ENCODE results near the gene ABI1.
"Not testable (repeated sequence)": the region's sequence is repeated elsewhere in the genome, so short reads cannot be mapped to it uniquely, and the experiment has no call there.

The ABI1 gene

GRCh38 chr10:26804418-26805393, 56.1 kb downstream of the ABI1 start:
- no peak for DNase-seq (ENCODE audit: low read depth in 2 of 2)

- no peak for DNase-seq (ENCODE audit: low read depth in 2 of 2)
These were observed 56.9 kb downstream of the ABI1 start for GRCh38 chr10:26803849-26804248.

- no peak for DNase-seq (ENCODE audit: low read depth in 2 of 2)
These were observed 58.2 kb downstream of the ABI1 start for GRCh38 chr10:26802527-26802926.

GRCh38 chr10:26801831-26802230, 58.9 kb downstream of the ABI1 start:
- DNase-seq (ENCODE audit: low read depth in 2 of 2): no peak

GRCh38 chr10:26801274-26801673, 59.5 kb downstream of the ABI1 start:
- DNase-seq (ENCODE audit: low read depth in 2 of 2): no peak

GRCh38 chr10:26800468-26800867, 60.3 kb downstream of the ABI1 start:
- DNase-seq (ENCODE audit: low read depth in 2 of 2): no peak

DNA sequence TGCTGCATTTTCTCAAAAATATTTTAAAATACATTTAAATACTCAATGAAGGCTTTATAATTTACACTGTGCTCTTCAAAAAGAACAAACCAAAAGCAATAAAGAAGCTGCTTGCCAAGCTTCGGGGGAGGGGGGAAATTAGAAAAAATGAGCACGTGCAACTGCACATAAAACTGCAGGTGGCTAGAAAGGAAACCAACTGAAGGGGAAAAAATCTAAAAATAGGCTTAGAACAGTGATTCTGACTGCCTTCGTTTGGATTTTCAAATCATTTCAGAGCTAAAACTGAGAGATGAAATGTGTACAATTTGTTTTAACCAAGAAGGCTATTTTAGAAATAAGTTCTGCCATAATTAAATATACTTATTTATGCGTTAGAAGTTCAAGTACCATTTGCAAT, 61.4 kb downstream of the ABI1 start:
- no peak for DNase-seq (ENCODE audit: low read depth in 2 of 2)

- DNase-seq (ENCODE audit: low read depth in 2 of 2): no peak
These were observed 62.5 kb downstream of the ABI1 start for GRCh38 chr10:26798298-26798697.

DNA sequence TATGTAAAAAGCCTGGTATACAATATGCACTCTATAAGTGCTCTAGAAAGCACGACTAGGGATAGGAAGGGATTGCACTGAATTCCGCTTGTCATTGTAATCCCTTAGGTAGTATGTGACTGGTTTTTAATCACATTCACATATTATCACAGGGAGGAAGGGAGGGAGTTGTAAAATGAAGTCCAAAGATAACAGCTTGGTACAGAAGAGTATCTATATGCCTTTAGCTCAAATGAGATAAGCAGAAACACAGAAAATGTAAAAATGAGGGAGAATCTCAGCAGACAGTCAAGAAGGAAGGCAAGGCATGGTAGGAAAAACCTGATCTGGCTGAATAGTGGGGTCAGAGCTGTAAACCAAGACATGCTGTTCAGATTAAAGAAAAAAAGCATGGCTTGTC, 63.4 kb downstream of the ABI1 start:
- no peak for DNase-seq (ENCODE audit: low read depth in 2 of 2)

DNA sequence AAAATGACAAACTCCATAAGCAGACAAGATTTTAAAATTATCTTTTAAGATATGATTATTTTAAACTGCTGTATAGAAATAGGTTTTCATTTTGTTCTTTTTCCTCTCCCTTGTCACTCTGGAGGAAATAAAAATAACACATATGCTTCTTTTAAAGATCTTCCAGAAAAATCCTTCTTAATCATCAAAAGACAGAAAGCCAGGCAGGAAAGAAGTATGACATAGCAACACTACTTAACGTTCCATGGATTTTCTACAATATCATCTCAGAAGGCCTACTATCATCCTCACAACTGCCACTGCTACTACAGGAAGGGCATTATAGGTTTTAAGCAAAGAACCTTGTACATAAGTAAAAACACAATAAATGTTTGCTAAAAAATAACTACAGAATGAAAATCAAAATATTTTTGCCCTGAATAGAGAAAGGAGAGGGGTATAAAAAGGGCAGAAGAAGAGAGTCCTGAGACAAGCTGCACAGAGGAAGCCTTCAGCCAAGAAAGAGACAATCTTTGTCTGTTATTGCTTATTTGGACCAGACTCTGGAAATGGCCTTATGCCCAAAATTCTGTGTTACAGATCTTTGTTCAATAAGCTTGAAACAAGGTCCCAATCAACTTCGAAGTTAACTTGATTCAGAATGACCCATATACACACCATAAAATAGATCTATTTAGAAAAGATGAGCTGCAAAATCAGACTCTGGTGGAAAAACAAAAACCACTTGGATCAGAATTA, 67.8 kb downstream of the ABI1 start:
- no peak for DNase-seq (ENCODE audit: low read depth in 2 of 2)

- no peak for DNase-seq (ENCODE audit: low read depth in 2 of 2)
These were observed 70.3 kb downstream of the ABI1 start for GRCh38 chr10:26790221-26790995.

GRCh38 chr10:26789779-26790178, 71.0 kb downstream of the ABI1 start:
- not testable (repeated sequence) for DNase-seq (ENCODE audit: low read depth in 2 of 2)

- no peak for DNase-seq (ENCODE audit: low read depth in 2 of 2)
These were observed 73.4 kb downstream of the ABI1 start for GRCh38 chr10:26787362-26787761.

- peak in 1 of 2 donors; percentile 9 for DNase-seq (ENCODE audit: low read depth in 2 of 2)
These were observed 79.0 kb downstream of the ABI1 start for GRCh38 chr10:26781797-26782196.

DNA sequence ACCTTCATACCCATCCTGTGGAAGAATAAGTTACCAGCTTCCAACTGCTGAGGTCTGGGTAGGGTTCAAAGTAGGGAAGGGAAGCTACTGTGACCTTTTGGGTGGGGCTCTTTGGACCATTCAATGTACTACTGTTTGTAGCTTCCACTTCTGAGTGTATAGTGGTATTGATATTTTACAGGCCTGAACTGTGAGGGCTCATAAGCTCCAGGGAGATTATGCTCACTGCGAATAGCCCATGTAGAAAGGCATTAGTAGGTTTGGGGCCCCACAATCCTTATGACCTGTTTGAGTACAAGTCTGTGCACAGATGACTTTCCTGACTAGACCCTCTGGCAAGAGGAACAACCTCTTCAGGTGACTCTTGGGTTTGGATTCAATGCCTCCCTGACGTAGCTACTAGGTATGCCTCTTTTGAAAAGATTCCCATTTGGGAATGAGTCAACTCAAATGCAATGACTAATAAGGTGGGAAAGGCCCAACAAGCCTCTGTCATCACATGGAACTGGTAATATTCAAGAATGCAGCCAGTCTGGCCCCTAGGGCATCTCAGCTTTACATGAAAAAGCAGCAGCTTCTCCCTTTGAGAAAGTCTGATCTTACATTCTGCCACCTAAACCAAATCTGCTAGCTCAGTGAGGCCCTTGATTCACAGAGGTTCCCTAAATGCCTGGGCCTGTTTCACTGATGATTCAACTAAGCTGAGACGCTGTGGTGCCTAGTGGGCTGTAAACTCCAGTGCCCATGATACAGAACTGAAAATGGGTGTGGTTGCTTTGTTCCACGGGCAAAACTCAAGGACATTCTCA, 79.8 kb downstream of the ABI1 start:
- peak in 1 of 2 donors; percentile 11 for DNase-seq (ENCODE audit: low read depth in 2 of 2)

GRCh38 chr10:26780106-26780792, 80.5 kb downstream of the ABI1 start:
- DNase-seq (ENCODE audit: low read depth in 2 of 2): no peak

GRCh38 chr10:26779176-26779860, 81.4 kb downstream of the ABI1 start:
- DNase-seq (ENCODE audit: low read depth in 2 of 2): no peak

- DNase-seq (ENCODE audit: low read depth in 2 of 2): no peak
These were observed 83.1 kb downstream of the ABI1 start for GRCh38 chr10:26777686-26778085.

GRCh38 chr10:26776258-26776657, 84.5 kb downstream of the ABI1 start:
- DNase-seq (ENCODE audit: low read depth in 2 of 2): no peak

GRCh38 chr10:26773633-26774032, 87.1 kb downstream of the ABI1 start:
- no peak for DNase-seq (ENCODE audit: low read depth in 2 of 2)

Data from stimulated activated CD8-positive, alpha-beta memory T cell treated with anti-CD3 and anti-CD28 coated beads, Interleukin-15, amount 100 ng/mL, for 48 hours (primary cell).